PC-9 (cell line): ENCODE results near the gene SUSD2.

Experiments
- EZH2 ChIP-seq: fragments of 200-600 bp; sonication (generic); IDR thresholded peaks from 2 replicates; pipeline ENCODE4 v1.8.0; 2017; ENCODE audit warnings: antibody characterized with exemption, low read depth
- TF ChIP-seq, protein P1 (sequence below): fragments of 200-600 bp; sonication (generic); conservative IDR thresholded peaks from 2 replicates; pipeline ENCODE4 v1.6.1; 2017; ENCODE audit warnings: mixed run types, antibody characterized with exemption, mild to moderate bottlenecking, moderate library complexity

- TF ChIP-seq, protein P1, sequence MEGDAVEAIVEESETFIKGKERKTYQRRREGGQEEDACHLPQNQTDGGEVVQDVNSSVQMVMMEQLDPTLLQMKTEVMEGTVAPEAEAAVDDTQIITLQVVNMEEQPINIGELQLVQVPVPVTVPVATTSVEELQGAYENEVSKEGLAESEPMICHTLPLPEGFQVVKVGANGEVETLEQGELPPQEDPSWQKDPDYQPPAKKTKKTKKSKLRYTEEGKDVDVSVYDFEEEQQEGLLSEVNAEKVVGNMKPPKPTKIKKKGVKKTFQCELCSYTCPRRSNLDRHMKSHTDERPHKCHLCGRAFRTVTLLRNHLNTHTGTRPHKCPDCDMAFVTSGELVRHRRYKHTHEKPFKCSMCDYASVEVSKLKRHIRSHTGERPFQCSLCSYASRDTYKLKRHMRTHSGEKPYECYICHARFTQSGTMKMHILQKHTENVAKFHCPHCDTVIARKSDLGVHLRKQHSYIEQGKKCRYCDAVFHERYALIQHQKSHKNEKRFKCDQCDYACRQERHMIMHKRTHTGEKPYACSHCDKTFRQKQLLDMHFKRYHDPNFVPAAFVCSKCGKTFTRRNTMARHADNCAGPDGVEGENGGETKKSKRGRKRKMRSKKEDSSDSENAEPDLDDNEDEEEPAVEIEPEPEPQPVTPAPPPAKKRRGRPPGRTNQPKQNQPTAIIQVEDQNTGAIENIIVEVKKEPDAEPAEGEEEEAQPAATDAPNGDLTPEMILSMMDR, result no peak
- no peak for TF ChIP-seq EZH2
Measured at GRCh38 chr22:24179478-24180210, 1.6 kb upstream of the SUSD2 start.
